ENCODE results near the gene RAB11FIP5. TPM values are rescaled to one million over a fixed set of nuclear protein-coding genes. Genes with fewer than 3 reads are reported as not detected.

RAB11FIP5 gene
- total RNA-seq, 1 experiment from 2014 or later, result 20.8 TPM

- H3K79me2 ChIP-seq (ENCODE audit: insufficient read depth, low read length), result no peaks in the 10 kb centered on the region
- no peaks in the 10 kb centered on the region for H3K27me3 ChIP-seq (ENCODE audit: insufficient read depth, low read length)
- H3K4me1 ChIP-seq (ENCODE audit: control insufficient read depth in 1 of 2, insufficient read depth in 2 of 2, low read length in 2 of 2), result peaks cover 3 to 21% of the 10 kb centered on the region in 2 experiments; a peak in 3 of 4 replicates
- DNase-seq (ENCODE audit: low read depth, low spot score) (no peak), ATAC-seq (no peak)
- H3K27ac ChIP-seq (ENCODE audit: low read depth, low read length), result no peak overlapping the region
- POLR2A ChIA-PET, result no interaction called here
- CTCF ChIA-PET, result no interaction called here
- TF ChIP-seq CBX3 (IDR thresholded peaks at IDR 0.05; ENCODE audit: low read depth), result no peak
- no peak for TF ChIP-seq RAD21 (IDR thresholded peaks at IDR 0.05; ENCODE audit: low read depth)
- no peak for TF ChIP-seq ZBTB33 (IDR thresholded peaks at IDR 0.05; ENCODE audit: extremely low read depth, insufficient replicate concordance, low read length)
- no peak for TF ChIP-seq TCF7L2 (IDR thresholded peaks at IDR 0.05; ENCODE audit: borderline replicate concordance, extremely low read depth, insufficient read depth, insufficient read length)
- TF ChIP-seq FOSL1 (IDR thresholded peaks at IDR 0.05; ENCODE audit: low read depth), result no peak
- no peak for TF ChIP-seq YY1 (IDR thresholded peaks at IDR 0.05; ENCODE audit: extremely low read depth, insufficient replicate concordance, low read depth, low read length)
- TF ChIP-seq, protein P1, sequence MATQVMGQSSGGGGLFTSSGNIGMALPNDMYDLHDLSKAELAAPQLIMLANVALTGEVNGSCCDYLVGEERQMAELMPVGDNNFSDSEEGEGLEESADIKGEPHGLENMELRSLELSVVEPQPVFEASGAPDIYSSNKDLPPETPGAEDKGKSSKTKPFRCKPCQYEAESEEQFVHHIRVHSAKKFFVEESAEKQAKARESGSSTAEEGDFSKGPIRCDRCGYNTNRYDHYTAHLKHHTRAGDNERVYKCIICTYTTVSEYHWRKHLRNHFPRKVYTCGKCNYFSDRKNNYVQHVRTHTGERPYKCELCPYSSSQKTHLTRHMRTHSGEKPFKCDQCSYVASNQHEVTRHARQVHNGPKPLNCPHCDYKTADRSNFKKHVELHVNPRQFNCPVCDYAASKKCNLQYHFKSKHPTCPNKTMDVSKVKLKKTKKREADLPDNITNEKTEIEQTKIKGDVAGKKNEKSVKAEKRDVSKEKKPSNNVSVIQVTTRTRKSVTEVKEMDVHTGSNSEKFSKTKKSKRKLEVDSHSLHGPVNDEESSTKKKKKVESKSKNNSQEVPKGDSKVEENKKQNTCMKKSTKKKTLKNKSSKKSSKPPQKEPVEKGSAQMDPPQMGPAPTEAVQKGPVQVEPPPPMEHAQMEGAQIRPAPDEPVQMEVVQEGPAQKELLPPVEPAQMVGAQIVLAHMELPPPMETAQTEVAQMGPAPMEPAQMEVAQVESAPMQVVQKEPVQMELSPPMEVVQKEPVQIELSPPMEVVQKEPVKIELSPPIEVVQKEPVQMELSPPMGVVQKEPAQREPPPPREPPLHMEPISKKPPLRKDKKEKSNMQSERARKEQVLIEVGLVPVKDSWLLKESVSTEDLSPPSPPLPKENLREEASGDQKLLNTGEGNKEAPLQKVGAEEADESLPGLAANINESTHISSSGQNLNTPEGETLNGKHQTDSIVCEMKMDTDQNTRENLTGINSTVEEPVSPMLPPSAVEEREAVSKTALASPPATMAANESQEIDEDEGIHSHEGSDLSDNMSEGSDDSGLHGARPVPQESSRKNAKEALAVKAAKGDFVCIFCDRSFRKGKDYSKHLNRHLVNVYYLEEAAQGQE (IDR thresholded peaks at IDR 0.05; ENCODE audit: low read depth), result no peak
- TF ChIP-seq CTCF (IDR thresholded peaks at IDR 0.05 in 2 of 3, conservative IDR thresholded peaks at IDR 0.05 in 1 of 3; ENCODE audit: borderline replicate concordance in 1 of 3, insufficient read depth in 1 of 3, low read depth in 2 of 3, low read length in 2 of 3), result no peak
- no peak for TF ChIP-seq EZH2phosphoT487 (IDR thresholded peaks at IDR 0.05; ENCODE audit: borderline replicate concordance)
- TF ChIP-seq ZNF274 (IDR thresholded peaks at IDR 0.05; ENCODE audit: low read depth, low read length), result no peak
- TF ChIP-seq ATF3 (IDR thresholded peaks at IDR 0.05), result no peak
- TF ChIP-seq POLR2A (IDR thresholded peaks at IDR 0.05; ENCODE audit: borderline replicate concordance, extremely low read depth, insufficient read depth, insufficient read length), result no peak
- no peak for TF ChIP-seq SP1 (IDR thresholded peaks at IDR 0.05; ENCODE audit: low read depth)
- TF ChIP-seq, protein P2, sequence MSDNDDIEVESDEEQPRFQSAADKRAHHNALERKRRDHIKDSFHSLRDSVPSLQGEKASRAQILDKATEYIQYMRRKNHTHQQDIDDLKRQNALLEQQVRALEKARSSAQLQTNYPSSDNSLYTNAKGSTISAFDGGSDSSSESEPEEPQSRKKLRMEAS (IDR thresholded peaks at IDR 0.05), result no peak
- no peak for TF ChIP-seq ZFX (IDR thresholded peaks at IDR 0.05)
- TF ChIP-seq SIN3A (IDR thresholded peaks at IDR 0.05; ENCODE audit: low read depth), result no peak
- TF ChIP-seq SRF (IDR thresholded peaks at IDR 0.05; ENCODE audit: low read depth), result no peak
- TF ChIP-seq CEBPB (IDR thresholded peaks at IDR 0.05; ENCODE audit: low read depth), result no peak
- RAD21 ChIA-PET (ENCODE audit: low non-redundant PET in 1 of 2, low total read pairs in 2 of 2, uncharacterized antibody in 2 of 2, unreplicated experiment in 2 of 2), result no interaction called here
- H3K36me3 ChIP-seq (ENCODE audit: control insufficient read depth in 1 of 2, insufficient read depth in 2 of 2, low read length in 2 of 2), result no peaks in the 10 kb centered on the region
- no TSS peak for BruUV-seq (replicated peaks)
- no peak overlapping the region for H3K9ac ChIP-seq (ENCODE audit: low read length)
- H3K4me2 ChIP-seq (ENCODE audit: low read length), result no peak overlapping the region
- H4K20me1 ChIP-seq (ENCODE audit: insufficient read depth), result no peaks in the 10 kb centered on the region
- no peak overlapping the region for H3K4me3 ChIP-seq (replicated peaks in 1 of 2; ENCODE audit: low read depth in 1 of 2, low read length in 2 of 2)
- H3K9me2 ChIP-seq (ENCODE audit: insufficient read depth), result no peaks in the 10 kb centered on the region
- intact Hi-C loops (cut with micrococcal nuclease), result no loop called here
- H3K9me3 ChIP-seq (ENCODE audit: control insufficient read depth in 1 of 2, insufficient read depth in 1 of 2, low read depth in 1 of 2, low read length in 2 of 2), result no peaks in the 10 kb centered on the region
- H2AFZ ChIP-seq (ENCODE audit: low read depth, low read length, poor library complexity, severe bottlenecking), result no peak overlapping the region
These were observed 77.9 kb downstream of the RAB11FIP5 start for GRCh38 chr2:73034661-73035375.

Data from HCT116 (cell line).